ENCODE results near the gene EHD2.
"Not testable (repeated sequence)": the region's sequence is repeated elsewhere in the genome, so short reads cannot be mapped to it uniquely, and the experiment has no call there.

EHD2 gene

DNA sequence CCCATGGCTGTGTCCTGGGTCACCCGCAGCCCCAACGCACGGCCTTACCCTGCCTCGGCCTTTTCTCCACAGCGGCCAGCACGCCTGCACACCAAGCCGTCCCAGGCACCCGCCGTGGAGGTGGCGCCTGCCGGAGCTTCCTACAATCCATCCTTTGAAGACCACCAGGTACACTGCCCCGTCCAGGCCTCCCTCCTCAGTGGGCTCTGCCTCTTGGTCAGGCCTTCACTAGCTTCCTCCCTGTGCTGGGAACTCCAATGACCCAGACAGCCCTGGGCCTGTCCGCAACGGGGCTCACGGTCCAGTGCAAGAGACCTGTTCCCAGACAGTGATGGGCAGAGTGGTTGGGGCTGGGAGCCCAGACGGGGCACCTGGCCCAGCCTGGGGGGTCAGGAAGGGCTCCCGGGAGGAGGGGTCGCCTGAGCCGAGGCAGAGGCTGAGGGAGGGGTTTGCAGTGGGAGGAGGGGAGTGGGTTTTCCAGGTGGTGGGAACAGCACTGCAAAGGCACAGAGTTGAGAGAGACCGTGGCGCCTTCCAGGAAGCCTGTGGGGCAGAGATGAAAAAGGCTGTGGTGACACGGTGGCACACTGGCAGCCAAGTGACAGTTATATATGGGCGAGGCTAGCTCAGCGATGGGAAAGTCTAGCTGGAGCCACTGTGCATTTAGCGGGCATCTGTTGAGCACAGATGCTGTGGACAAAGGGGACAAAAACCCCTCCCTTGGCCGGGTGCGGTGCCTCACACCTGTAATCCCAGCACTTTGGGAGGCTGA lies 39.4 kb downstream of the EHD2 start:
- no peak for DNase-seq

DNA sequence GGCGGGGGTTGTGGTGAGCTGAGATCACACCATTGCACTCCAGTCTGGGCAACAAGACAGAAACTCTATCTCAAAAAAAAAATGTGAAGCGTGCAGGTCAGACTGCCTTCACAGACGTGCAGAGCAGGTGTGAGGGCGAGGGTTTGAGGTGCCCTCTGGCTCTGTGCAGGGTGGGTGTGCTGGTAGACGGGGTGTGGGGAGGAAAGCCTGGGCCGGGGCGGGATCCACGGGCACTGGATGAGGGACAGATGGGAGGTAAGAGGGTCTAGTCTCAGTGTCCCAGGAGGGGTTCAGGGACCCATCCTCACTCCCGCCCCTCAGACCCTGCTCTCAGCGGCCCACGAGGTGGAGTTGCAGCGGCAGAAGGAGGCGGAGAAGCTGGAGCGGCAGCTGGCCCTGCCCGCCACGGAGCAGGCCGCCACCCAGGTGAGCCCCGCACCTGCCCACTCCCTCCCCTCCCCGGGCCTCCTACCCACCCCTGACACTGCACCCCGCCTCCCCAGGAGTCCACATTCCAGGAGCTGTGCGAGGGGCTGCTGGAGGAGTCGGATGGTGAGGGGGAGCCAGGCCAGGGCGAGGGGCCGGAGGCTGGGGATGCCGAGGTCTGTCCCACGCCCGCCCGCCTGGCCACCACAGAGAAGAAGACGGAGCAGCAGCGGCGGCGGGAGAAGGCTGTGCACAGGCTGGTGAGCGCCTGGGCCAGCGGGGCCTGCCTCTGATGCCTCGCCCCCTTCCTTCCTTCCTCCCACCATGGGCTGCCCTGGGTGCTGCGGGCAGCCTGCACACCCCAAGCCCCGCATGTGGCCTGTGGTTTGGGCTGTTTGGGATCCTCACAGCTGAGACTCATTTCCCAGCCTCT lies 41.2 kb downstream of the EHD2 start:
- DNase-seq, result no peak

DNA sequence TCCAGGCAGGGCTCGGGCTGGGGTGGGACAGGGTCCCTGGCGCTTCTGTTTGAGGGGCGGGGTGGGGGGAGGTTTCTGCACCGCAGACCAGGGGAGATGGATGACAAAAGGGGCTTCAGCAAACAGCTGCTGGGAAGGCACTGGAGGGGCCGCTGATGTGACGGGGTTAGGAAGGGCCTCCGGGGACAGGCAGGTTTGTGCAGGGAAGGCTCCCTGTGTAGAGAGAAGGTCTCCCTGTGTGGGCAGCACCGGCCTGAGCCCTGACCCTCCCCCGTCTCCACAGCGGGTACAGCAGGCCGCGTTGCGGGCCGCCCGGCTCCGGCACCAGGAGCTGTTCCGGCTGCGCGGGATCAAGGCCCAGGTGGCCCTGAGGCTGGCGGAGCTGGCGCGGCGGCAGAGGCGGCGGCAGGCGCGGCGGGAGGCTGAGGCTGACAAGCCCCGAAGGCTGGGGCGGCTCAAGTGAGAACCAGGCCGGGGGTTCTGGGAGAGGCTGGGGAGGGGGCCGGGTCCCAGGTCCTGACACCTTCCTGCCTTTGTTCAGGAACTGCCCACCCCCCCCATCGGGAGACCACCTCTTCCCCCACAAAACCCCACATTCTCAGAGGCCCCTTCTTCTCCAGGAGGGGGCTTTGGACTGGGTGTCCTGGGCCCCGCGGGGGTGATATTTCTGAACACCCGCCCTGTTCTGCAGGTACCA lies 42.0 kb downstream of the EHD2 start:
- no peak for DNase-seq

DNA sequence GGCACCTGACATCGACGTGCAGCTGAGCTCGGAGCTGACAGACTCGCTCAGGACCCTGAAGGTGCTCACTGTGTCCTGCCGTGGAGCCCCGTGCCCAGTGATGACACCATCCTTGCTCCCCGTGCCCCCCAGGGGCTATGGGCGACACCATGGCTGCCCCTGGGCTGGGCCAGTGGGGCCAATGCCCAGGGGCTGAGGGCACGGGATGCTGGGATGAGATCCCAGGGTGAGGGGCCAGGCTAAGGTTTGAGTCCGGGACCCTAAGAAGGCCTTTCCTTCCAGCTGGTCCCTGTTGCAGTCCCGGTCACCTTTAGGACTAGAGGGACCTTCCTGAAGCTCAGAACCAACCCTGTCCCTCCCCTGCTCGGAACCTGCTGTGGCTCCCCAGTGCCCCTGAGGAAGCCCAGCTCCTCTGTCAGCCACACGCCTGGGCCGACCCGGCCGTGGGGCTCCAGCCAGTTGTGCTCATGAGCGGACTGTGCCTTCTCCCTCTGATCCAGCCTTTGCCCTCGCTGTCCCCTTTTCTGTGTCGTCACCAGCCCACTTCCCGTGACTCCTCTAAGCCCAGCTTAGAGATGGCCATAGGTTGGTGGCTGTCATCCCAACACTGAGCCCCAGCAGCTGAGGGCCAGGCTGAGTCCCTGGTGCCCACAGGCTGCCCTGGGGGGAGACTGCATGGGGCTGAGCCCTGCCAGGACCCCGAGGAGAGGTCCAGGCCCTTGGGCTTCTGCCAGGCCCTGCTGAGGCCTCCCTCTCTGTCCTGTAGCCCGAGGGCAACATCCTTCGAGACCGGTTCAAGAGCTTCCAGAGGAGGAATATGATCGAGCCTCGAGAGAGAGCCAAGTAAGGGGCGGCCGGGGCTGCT lies 42.8 kb downstream of the EHD2 start:
- DNase-seq, result no peak

DNA sequence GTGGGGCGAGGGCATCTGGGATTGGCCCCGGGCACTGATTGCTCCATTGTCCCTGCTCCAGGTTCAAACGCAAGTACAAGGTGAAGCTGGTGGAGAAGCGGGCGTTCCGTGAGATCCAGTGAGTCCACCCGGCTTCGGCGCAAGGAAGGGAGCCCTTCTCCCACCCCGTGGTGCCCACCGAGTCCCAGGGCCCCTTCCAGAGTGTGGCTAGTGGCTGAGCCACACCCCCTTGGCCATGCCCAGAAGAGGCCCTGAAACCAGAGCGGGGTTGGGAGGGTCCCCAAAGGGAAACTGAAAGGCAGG lies 43.4 kb downstream of the EHD2 start:
- no peak for DNase-seq

DNA sequence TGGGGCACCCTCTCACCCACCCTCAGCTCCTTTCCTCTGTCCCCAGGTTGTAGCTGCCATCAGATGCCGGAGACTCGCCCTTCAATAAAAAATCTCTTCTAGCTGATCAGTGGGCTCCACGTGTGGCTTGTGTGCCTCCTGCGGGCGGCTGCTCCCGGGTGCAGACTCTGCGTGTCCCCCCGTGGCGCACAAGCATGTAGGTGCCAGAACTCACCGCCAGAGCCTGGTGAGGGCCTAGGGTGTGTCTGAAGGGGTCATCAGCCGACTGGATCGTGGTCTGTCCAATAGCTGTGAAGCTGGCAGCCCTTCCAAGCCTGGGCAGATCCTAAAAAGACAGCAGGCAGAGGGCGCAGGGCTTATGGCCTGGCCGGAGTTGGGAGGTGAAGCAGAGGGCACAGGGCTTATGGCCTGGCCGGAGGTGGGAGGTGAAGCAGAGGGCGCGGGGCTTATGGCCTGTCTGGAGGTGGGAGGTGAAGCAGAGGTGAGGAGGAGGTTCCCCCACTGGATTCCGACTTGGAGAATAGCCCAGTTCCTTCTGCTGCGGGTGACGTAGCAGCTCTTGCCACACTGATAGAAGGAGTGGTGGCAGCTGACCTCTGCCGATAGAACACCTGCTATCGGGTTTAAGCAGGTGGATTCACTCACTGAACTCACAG lies 43.9 kb downstream of the EHD2 start:
- no peak for DNase-seq

DNA sequence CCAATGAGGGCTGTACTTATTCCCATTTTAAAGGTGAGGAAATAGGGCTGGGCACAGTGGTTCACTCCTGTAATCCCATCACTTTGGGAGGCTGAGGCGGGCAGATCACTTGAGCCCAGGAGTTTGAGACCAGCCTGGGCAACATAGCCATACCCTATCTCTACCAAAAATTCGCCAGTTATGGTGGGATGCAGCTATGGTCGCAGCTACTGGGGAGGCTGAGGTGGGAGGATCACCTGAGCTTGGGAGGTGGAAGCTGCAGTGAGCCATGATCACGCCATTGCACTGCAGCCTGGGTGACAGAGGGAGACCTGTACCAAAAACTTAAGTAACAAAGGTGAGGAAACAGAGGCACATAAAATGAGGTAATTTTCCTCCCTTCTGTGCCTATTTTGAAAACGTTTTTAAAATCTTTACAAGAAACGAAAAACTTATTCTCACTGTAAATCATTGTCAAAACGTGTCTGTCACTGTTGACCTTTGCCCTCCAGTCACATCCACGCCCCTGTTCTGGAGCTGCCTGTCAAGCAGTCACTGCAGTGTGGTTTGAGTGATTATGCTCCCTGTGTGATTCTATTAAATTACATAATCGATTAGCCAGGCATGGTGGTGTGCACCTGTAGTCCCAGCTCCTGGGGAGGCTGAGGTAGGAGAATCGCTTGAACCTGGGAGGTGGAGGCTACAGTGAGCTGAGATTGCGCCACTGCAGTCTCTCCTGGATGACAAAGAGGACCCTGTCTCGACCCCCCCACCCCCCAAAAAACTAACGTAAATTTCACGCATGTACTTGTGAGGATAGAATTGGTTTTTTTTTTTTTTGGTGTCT lies 44.6 kb downstream of the EHD2 start:
- no peak for DNase-seq

DNA sequence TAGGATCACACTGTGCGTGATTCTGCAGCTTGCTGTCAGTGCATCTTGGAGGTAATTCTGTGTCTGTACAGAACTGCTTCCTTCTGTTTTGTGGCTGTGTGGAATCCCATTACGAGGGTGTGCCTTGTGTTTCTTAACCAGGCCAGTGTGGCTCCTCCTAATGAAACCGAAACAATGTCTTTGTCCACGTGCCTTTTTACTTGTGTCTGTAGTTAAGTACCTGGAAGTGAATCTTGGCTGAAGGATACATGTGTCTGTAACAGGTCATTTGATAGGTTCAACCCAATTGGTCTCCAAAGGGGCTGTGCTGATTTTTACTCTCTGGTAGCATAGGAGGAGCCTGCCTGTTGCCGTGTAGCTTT lies 45.2 kb downstream of the EHD2 start:
- no peak for DNase-seq

DNA sequence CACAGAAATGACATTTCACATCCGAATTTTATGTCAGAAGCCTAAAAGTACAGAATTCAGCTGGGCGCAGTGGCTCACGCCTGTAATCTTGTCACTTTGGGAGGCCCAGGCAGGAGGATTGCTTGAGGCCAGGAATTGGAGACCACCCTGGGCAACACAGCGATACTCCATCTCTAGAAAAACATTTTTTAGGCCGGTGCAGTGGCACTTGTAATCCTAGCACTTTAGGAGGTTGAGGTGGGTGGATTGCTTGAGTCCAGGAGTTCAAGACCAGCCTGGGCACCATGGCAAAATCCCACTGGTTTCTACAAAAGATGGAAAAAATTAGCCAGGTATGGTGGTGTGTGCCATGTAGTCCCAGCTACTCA lies 47.4 kb downstream of the EHD2 start:
- DNase-seq, result no peak

DNA sequence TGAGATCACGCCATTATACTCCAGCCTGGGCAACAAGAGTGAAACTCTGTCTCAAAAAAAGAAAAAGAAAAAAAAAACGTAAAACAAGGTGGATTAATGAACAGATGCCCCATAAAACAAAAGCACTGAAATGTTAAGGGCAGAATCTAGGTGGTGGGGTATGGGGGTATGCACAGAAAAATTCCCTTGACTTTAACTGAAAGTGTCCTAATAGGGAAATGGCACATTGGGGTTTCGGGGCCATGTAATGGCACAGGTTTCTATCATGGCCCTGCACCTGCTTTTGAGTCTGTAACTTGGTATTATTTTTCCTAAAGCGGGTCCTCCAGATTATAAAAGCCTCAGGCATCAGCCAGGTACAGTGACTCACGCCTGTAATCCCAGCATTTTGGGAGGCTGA lies 48.3 kb downstream of the EHD2 start:
- no peak for DNase-seq

DNA sequence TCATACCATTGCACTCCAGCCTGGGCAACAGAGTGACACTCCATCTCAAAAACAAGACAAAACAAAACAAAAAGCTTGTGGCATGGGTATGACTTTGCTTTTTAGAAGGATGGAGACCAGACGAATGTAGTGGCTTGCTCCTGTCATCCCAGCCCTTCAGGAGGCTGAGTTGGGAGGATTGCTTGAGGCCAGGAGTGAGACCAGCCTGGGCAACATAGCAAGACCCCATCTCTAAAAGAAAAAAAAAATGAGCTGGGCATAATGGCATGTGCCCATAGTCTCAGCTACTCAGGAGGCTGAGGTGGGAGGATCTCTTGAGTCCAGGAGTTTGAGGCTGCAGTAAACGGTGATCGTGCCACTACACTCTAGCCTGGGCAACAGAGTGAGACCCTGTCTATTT lies 48.9 kb downstream of the EHD2 start:
- no peak for DNase-seq

DNA sequence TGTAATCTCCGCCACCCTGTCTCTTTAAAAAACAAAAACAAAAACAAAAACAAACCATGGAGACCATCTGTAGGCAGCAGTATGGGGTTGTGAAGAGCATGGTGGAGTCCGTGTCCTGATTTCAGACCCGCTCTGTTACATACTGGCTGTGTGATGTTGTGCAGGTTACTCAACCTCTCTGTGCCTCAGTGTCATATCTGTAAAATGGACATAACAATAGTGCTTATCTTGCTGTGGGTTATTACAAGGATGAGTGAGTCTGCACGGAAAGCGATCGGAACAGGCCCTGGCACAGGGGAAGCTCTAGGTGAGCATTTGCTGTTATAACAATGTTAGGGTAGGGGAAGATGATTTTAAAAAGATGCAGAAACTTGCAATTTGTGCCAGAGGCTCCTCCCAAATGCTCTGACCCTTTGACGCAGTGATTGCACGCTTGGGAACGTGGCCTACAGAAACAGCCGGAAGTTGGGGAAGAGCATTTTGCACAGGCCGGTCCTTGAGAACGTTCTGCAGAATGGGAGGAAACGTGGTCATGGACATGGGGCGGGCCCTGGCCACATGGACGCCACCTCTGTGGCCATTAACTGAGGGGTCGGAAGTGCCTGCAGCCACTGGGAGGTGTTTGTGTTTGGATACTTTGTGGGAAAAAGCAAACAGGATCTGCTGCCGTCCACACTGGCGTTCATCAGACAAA lies 49.5 kb downstream of the EHD2 start:
- no peak for DNase-seq

DNA sequence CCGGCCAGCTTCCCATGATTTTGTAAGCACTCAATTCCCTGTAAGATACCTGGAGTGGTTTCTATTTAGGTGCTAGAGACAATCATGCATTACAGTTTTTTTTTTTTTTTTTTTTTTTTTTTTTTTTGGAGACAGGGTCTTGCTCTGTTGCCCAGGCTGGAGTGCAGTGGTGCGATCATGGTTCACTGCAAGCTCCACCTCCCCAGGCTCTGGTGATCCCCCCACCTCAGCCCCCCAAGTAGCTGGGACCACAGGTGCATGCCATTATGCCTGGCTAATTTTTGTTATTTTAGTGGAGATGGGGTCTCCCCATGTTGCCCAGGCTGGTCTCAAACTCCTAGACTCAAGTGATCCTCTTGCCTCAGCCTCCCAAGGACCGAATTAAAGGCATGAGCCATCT lies 51.5 kb downstream of the EHD2 start:
- DNase-seq, result not testable (repeated sequence)

DNA sequence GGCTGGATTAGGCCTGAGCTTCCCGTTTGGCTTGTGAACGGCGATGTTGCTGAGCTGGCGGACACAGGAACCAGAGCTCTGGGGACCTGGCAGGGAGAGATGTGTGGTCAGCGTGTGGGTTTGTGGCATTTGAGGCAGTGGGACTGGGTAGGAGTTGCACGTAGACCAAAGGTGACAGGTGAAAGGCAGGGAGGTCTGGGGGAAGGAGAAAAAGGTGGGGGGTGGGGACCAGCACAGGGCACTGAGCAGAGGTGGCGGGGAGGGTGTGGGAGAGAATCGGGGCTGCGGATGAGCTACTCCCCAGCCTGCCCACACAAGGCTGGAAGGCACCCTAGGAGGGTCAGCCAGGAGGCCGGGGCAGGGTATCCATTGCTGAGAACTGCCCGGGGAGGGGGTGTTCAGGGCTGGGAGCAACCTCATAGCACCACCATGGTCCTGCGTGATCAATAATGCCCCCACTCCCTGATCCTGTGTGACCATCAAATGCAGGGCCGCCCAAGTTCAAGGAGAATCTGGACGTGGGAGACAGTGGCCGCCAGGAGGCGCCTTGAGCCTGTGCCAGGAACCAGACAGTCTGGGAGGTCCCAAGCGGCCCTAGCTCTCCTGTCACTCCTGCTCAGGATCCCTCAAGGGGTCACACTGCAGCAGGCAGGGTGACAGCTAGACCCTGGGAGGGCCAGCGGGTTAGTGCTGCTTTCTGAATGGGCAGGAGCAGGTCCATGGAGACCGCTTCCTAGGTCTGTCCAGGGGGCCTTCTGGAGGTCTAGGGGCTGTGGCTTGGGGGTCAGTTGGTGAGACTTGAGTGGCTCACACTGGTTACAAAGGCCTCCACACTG lies 52.5 kb downstream of the EHD2 start:
- DNase-seq, result peak; percentile 49 to 64

DNA sequence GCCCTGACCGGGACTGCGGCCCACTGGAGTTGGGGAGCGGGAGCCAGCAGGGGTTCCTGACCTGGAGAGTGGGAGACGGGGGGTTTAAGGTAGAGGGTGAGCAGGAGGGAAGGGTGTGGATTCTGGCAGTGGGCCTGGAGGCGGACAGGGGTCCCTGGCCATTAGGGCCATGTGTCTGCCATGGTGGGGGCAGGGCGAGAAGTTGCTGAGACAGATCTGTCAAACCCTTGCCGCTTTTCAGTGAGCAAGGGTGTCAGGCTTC lies 53.1 kb downstream of the EHD2 start:
- no peak for DNase-seq

DNA sequence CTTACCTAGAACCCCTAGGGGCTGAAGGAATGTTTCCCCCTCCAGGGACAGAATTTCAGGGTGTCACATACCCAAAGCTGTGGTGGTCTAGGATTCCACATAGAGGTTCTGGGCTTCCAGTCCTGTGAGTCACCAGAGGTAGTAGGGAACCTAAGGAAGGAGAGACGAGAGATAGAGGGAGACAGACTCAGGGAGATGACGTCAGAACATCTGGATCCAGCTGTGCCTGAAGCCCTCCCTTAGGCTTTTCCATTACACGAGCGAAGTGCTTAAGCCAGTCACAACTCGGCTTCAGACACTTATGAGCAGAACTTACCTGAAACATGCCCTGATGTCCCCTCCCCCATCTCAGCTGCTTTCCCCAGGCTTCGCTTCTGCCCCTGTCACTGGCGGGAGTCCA lies 53.4 kb downstream of the EHD2 start:
- no peak for DNase-seq

DNA sequence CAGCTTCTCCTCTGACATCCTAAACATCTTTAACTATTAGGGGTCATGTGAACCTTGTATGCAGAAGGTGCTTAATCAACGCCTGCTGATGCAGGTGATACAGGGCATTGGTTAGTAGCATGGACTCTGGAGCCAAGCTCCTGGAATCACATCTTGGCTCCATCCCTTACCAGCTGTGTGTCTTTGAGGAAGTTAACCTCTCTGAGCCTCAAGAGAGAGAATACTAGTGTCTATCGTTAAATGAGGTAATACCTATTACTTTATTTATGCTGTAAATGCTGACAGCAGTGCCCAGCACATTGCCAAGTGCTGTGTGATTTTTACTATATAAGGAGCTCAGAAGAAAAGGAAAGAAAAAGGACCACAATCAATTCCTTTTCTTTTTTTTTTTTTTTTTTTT lies 54.1 kb downstream of the EHD2 start:
- DNase-seq, result no peak

DNA sequence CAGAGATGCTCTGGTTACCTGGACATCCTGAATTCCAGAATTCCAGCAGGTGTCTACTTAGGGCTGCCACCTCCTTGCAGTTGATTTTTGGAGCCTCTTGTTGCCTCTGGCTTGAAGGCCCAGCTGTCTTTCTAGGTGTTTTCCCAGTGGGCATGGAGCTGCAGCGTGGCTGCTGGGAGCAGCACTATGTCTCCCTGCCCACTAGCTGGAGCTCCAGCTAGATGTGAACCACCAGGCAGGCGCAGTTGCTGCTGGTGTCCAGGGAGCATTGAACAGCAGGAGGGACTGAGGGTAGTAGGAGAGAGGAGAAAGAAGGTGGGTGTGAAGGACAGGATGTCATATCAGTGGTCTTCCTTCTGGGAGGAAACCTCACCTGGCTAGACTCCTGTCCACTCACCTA lies 55.4 kb downstream of the EHD2 start:
- no peak for DNase-seq

DNA sequence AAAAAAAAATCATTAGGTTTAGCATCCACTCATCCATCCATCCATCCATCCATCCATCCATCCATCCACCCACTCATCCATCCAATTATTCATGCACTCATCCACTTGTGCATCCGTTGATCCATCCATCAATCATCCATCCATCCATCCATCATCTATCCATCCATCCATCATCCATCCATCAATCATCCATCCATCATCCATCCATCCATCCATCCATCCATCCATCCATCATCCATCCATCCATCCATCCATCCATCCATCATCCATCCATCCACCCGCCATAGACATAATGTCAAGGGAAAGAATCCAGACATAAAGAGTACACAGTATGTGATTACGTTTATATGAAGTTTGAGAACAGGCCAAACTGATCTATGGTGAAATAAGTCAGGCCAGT lies 56.3 kb downstream of the EHD2 start:
- DNase-seq, result no peak

DNA sequence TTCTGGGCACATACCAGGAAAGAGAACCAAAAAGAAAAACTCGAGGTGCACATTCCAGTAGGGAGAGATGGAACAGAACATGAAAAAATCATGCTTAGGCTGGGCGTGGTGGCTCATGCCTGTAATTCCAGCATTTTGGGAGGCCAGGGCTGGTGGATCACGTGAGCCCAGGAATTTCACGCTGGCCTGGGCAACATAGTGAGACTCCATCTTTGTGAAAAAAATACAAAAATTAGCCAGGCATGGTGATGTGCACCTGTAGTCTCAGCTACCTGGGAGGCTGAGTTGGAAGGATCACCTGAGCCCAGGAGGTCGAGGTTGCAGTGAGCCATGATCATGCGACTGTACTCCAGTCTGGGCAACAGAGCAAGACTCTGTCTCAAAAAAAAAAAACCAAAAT lies 58.1 kb downstream of the EHD2 start:
- not testable (repeated sequence) for DNase-seq

Measured in Kasumi-1 (cell line).